ENCODE measurements around the gene CPS1. TPM values are rescaled to one million over a fixed set of nuclear protein-coding genes. Genes with fewer than 3 reads are reported as not detected.

CPS1 gene
- total RNA-seq, 1 donor from 2014 or later: 31.5 TPM

GRCh38 chr2:210715560-210716082, 159.2 kb downstream of the CPS1 start:
- H3K36me3 Mint-ChIP-seq (ENCODE audit: low read depth, unreplicated experiment): no peaks in the 10 kb centered on the region
- H3K4me3 Mint-ChIP-seq (ENCODE audit: unreplicated experiment): no peak overlapping the region
- no peaks in the 10 kb centered on the region for H3K9me3 Mint-ChIP-seq (ENCODE audit: unreplicated experiment)
- no peak for TF ChIP-seq CTCF (IDR thresholded peaks at IDR 0.05; ENCODE audit: unreplicated experiment)
- no peak overlapping the region for H3K27ac Mint-ChIP-seq (ENCODE audit: unreplicated experiment)
- no peaks in the 10 kb centered on the region for H3K4me1 Mint-ChIP-seq (ENCODE audit: unreplicated experiment)
- DNase-seq (ENCODE audit: low spot score): no peak
- H3K27me3 Mint-ChIP-seq (ENCODE audit: unreplicated experiment): peaks cover 1% of the 10 kb centered on the region

DNA sequence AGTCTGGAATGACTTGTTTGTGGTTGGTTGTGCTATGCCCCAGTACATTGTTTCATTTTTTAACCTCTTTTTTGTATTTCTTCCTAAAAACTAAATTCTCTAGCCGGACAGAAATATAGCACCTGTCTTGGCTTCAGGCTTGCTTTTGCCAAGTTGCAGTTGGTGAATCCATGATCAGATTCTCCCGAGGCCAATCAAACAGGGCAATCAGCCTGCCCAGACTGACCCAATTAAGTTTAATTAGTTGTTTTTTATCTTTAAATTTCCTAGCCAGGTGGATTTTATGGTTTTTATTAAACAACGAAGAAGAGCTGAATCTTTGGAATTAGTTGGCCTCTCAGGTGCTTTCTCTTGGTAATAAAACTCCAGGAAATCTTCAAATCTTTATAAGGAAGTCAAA, 162.1 kb downstream of the CPS1 start:
- Mint-ChIP-seq H3K4me1 (ENCODE audit: unreplicated experiment) (no peaks in the 10 kb centered on the region), H3K4me3 (ENCODE audit: unreplicated experiment) (no peak overlapping the region), H3K36me3 (ENCODE audit: low read depth, unreplicated experiment) (no peaks in the 10 kb centered on the region), H3K27ac (ENCODE audit: unreplicated experiment) (no peak overlapping the region), H3K9me3 (ENCODE audit: unreplicated experiment) (no peaks in the 10 kb centered on the region), H3K27me3 (ENCODE audit: unreplicated experiment) (peaks cover 3% of the 10 kb centered on the region)
- no peak for DNase-seq (ENCODE audit: low spot score)
- no peak for TF ChIP-seq CTCF (IDR thresholded peaks at IDR 0.05; ENCODE audit: unreplicated experiment)

- no peak for DNase-seq (ENCODE audit: low spot score)
- H3K36me3 Mint-ChIP-seq (ENCODE audit: low read depth, unreplicated experiment): no peaks in the 10 kb centered on the region
- TF ChIP-seq CTCF (IDR thresholded peaks at IDR 0.05; ENCODE audit: unreplicated experiment): no peak
- H3K4me3 Mint-ChIP-seq (ENCODE audit: unreplicated experiment): no peak overlapping the region
- peaks cover 2% of the 10 kb centered on the region for H3K27me3 Mint-ChIP-seq (ENCODE audit: unreplicated experiment)
- no peaks in the 10 kb centered on the region for H3K9me3 Mint-ChIP-seq (ENCODE audit: unreplicated experiment)
- no peak overlapping the region for H3K27ac Mint-ChIP-seq (ENCODE audit: unreplicated experiment)
- no peaks in the 10 kb centered on the region for H3K4me1 Mint-ChIP-seq (ENCODE audit: unreplicated experiment)
These were observed 165.7 kb downstream of the CPS1 start for GRCh38 chr2:210722092-210722491.

- Mint-ChIP-seq H3K4me3 (ENCODE audit: unreplicated experiment) (no peak overlapping the region), H3K27me3 (ENCODE audit: unreplicated experiment) (peaks cover 2% of the 10 kb centered on the region), H3K27ac (ENCODE audit: unreplicated experiment) (no peak overlapping the region), H3K36me3 (ENCODE audit: low read depth, unreplicated experiment) (no peaks in the 10 kb centered on the region), H3K9me3 (ENCODE audit: unreplicated experiment) (no peaks in the 10 kb centered on the region), H3K4me1 (ENCODE audit: unreplicated experiment) (no peaks in the 10 kb centered on the region)
- no peak for TF ChIP-seq CTCF (IDR thresholded peaks at IDR 0.05; ENCODE audit: unreplicated experiment)
- no peak for DNase-seq (ENCODE audit: low spot score)
These were observed 171.2 kb downstream of the CPS1 start for GRCh38 chr2:210727549-210727948.

Other genes with a start within 250 kb of the CPS1 start
- gene MYL1, start 241.4 kb upstream of the CPS1 start, total RNA-seq (ENCODE audit: unreplicated experiment): not detected
- 38.7 TPM for gene LANCL1, start 79.8 kb upstream of the CPS1 start, total RNA-seq (ENCODE audit: unreplicated experiment)